Stimulated activated CD8-positive, alpha-beta memory T cell treated with anti-CD3 and anti-CD28 coated beads, Interleukin-2, amount 100 ng/mL, for 1 hour (primary cell): ENCODE data around the gene EDEM1.
"Not testable (repeated sequence)": the region's sequence is repeated elsewhere in the genome, so short reads cannot be mapped to it uniquely, and the experiment has no call there.

Experiments used
- DNase-seq, 2 donors: peaks; one replicate each; pipeline ENCODE4 v3.0.0-alpha.2; 2020; ENCODE audit warnings: low read depth in 2 of 2

Gene EDEM1

GRCh38 chr3:5232570-5232969 is 45.1 kb downstream of the EDEM1 start:
- DNase-seq, result no peak

GRCh38 chr3:5233026-5233425 is 45.5 kb downstream of the EDEM1 start:
- no peak for DNase-seq

GRCh38 chr3:5235655-5236054 is 48.1 kb downstream of the EDEM1 start:
- no peak for DNase-seq

GRCh38 chr3:5238545-5238944 is 51.0 kb downstream of the EDEM1 start:
- no peak for DNase-seq

- no peak for DNase-seq
Measured at GRCh38 chr3:5239602-5240001, 52.1 kb downstream of the EDEM1 start.

- DNase-seq, result no peak
Measured at GRCh38 chr3:5240740-5241139, 53.2 kb downstream of the EDEM1 start.

- DNase-seq, result not testable (repeated sequence)
Measured at GRCh38 chr3:5242785-5243184, 55.3 kb downstream of the EDEM1 start.

- no peak for DNase-seq
Measured at GRCh38 chr3:5245927-5246326, 58.4 kb downstream of the EDEM1 start.

- no peak for DNase-seq
Measured at GRCh38 chr3:5248822-5249221, 61.3 kb downstream of the EDEM1 start.

GRCh38 chr3:5250467-5251195 is 63.1 kb downstream of the EDEM1 start:
- DNase-seq, result no peak

- DNase-seq, result no peak
Measured at GRCh38 chr3:5251196-5251583, 63.7 kb downstream of the EDEM1 start.

- DNase-seq, result no peak
Measured at GRCh38 chr3:5252131-5252530, 64.6 kb downstream of the EDEM1 start.

- DNase-seq, result no peak
Measured at GRCh38 chr3:5254281-5255048, 67.0 kb downstream of the EDEM1 start.

- no peak for DNase-seq
Measured at GRCh38 chr3:5255404-5256344, 68.2 kb downstream of the EDEM1 start.

GRCh38 chr3:5258526-5258925 is 71.0 kb downstream of the EDEM1 start:
- no peak for DNase-seq

GRCh38 chr3:5260992-5261501 is 73.5 kb downstream of the EDEM1 start:
- no peak for DNase-seq

GRCh38 chr3:5262507-5262906 is 75.0 kb downstream of the EDEM1 start:
- no peak for DNase-seq

- DNase-seq, result no peak
Measured at GRCh38 chr3:5264093-5264600, 76.6 kb downstream of the EDEM1 start.

GRCh38 chr3:5264896-5265770 is 77.6 kb downstream of the EDEM1 start:
- no peak for DNase-seq

- DNase-seq, result no peak
Measured at GRCh38 chr3:5267252-5267651, 79.7 kb downstream of the EDEM1 start.

GRCh38 chr3:5267889-5268288 is 80.4 kb downstream of the EDEM1 start:
- DNase-seq, result no peak
